Measurements from ENCODE around the gene SEZ6L.

SEZ6L gene

GRCh38 chr22:26431261-26431995, 262.2 kb downstream of the SEZ6L start:
- no peak for DNase-seq

GRCh38 chr22:26432619-26433311, 263.5 kb downstream of the SEZ6L start:
- DNase-seq: no peak
